ENCODE results near the gene YEATS2. TPM values are rescaled to one million over a fixed set of nuclear protein-coding genes. Genes with fewer than 3 reads are reported as not detected.
A peak's percentile ranks its signal among the peaks of the same experiment; 100 is the strongest.

The YEATS2 gene
- total and polyA plus RNA-seq, 2 donors (not counting 1 experiment from before 2014, with no cell fraction given) = 25.0 to 28.7 TPM

GRCh38 chr3:183777016-183777618, 79.5 kb downstream of the YEATS2 start:
- H2AFZ ChIP-seq (ENCODE audit: low read length) = no peak overlapping the region
- no peak overlapping the region for H3K27ac ChIP-seq (ENCODE audit: insufficient read depth, low read length)
- no peak for TF ChIP-seq EZH2 (IDR thresholded peaks at IDR 0.05; ENCODE audit: low read length, missing control alignments)
- no peak for TF ChIP-seq CTCF (conservative IDR thresholded peaks at IDR 0.05 in 1 of 2, IDR thresholded peaks at IDR 0.05 in 1 of 2; ENCODE audit: low read depth in 1 of 2, low read length in 2 of 2)
- H3K9ac ChIP-seq (ENCODE audit: insufficient read depth, low read length) = no peak overlapping the region
- H3K79me2 ChIP-seq (ENCODE audit: control insufficient read depth, insufficient read depth, low read length) = no peaks in the 10 kb centered on the region
- H4K20me1 ChIP-seq (ENCODE audit: control insufficient read depth, extremely low read depth, insufficient read depth, low read length) = no peaks in the 10 kb centered on the region
- H3K4me1 ChIP-seq (ENCODE audit: control insufficient read depth, extremely low read depth, insufficient read depth, low read length) = no peaks in the 10 kb centered on the region
- no peaks in the 10 kb centered on the region for H3K27me3 ChIP-seq (ENCODE audit: control insufficient read depth, insufficient read depth, low read length)
- H3K4me3 ChIP-seq (replicated peaks in 1 of 4; ENCODE audit: control extremely low read depth in 1 of 4, insufficient read depth in 1 of 4, low read depth in 3 of 4, low read length in 4 of 4) = no peak overlapping the region
- H3K9me3 ChIP-seq (ENCODE audit: control insufficient read depth, insufficient read depth, low read depth, low read length) = no peaks in the 10 kb centered on the region
- H3K4me2 ChIP-seq (ENCODE audit: extremely low read depth, insufficient read depth, low read length) = no peak overlapping the region
- H3K36me3 ChIP-seq (ENCODE audit: control insufficient read depth, insufficient read depth, low read length) = peaks cover 11% of the 10 kb centered on the region
- no peak for DNase-seq (ENCODE audit: low read depth in 2 of 2)

GRCh38 chr3:183779896-183780465, 82.4 kb downstream of the YEATS2 start:
- peaks cover 6% of the 10 kb centered on the region for H3K36me3 ChIP-seq (ENCODE audit: control insufficient read depth, insufficient read depth, low read length)
- H4K20me1 ChIP-seq (ENCODE audit: control insufficient read depth, extremely low read depth, insufficient read depth, low read length) = no peaks in the 10 kb centered on the region
- TF ChIP-seq EZH2 (IDR thresholded peaks at IDR 0.05; ENCODE audit: low read length, missing control alignments) = no peak
- TF ChIP-seq CTCF (conservative IDR thresholded peaks at IDR 0.05 in 1 of 2, IDR thresholded peaks at IDR 0.05 in 1 of 2; ENCODE audit: low read depth in 1 of 2, low read length in 2 of 2) = no peak
- no peak overlapping the region for H2AFZ ChIP-seq (ENCODE audit: low read length)
- H3K27me3 ChIP-seq (ENCODE audit: control insufficient read depth, insufficient read depth, low read length) = no peaks in the 10 kb centered on the region
- H3K9me3 ChIP-seq (ENCODE audit: control insufficient read depth, insufficient read depth, low read depth, low read length) = no peaks in the 10 kb centered on the region
- no peak overlapping the region for H3K9ac ChIP-seq (ENCODE audit: insufficient read depth, low read length)
- no peak overlapping the region for H3K4me3 ChIP-seq (replicated peaks in 1 of 4; ENCODE audit: control extremely low read depth in 1 of 4, insufficient read depth in 1 of 4, low read depth in 3 of 4, low read length in 4 of 4)
- no peaks in the 10 kb centered on the region for H3K4me1 ChIP-seq (ENCODE audit: control insufficient read depth, extremely low read depth, insufficient read depth, low read length)
- peak in 1 of 2 donors; percentile 27 for DNase-seq (ENCODE audit: low read depth in 2 of 2)
- H3K79me2 ChIP-seq (ENCODE audit: control insufficient read depth, insufficient read depth, low read length) = peaks cover 2% of the 10 kb centered on the region
- H3K27ac ChIP-seq (ENCODE audit: insufficient read depth, low read length) = no peak overlapping the region
- no peak overlapping the region for H3K4me2 ChIP-seq (ENCODE audit: extremely low read depth, insufficient read depth, low read length)

GRCh38 chr3:183781246-183781645, 83.6 kb downstream of the YEATS2 start:
- Histone ChIP-seq H3K9me3 (ENCODE audit: control insufficient read depth, insufficient read depth, low read depth, low read length) (no peaks in the 10 kb centered on the region), H3K4me1 (ENCODE audit: control insufficient read depth, extremely low read depth, insufficient read depth, low read length) (no peaks in the 10 kb centered on the region), H2AFZ (ENCODE audit: low read length) (no peak overlapping the region), H3K4me2 (ENCODE audit: extremely low read depth, insufficient read depth, low read length) (no peak overlapping the region), H4K20me1 (ENCODE audit: control insufficient read depth, extremely low read depth, insufficient read depth, low read length) (no peaks in the 10 kb centered on the region), H3K27ac (ENCODE audit: insufficient read depth, low read length) (no peak overlapping the region), H3K9ac (ENCODE audit: insufficient read depth, low read length) (no peak overlapping the region), H3K36me3 (ENCODE audit: control insufficient read depth, insufficient read depth, low read length) (peaks cover 6% of the 10 kb centered on the region), H3K79me2 (ENCODE audit: control insufficient read depth, insufficient read depth, low read length) (peaks cover 2% of the 10 kb centered on the region), H3K4me3 (replicated peaks in 1 of 4; ENCODE audit: control extremely low read depth in 1 of 4, insufficient read depth in 1 of 4, low read depth in 3 of 4, low read length in 4 of 4) (no peak overlapping the region), H3K27me3 (ENCODE audit: control insufficient read depth, insufficient read depth, low read length) (no peaks in the 10 kb centered on the region)
- DNase-seq (ENCODE audit: low read depth in 2 of 2) = no peak
- TF ChIP-seq CTCF (conservative IDR thresholded peaks at IDR 0.05 in 1 of 2, IDR thresholded peaks at IDR 0.05 in 1 of 2; ENCODE audit: low read depth in 1 of 2, low read length in 2 of 2) (no peak), EZH2 (IDR thresholded peaks at IDR 0.05; ENCODE audit: low read length, missing control alignments) (no peak)
